H1 (cell line): ENCODE results near the gene FAM83C. TPM values are rescaled to one million over a fixed set of nuclear protein-coding genes. Genes with fewer than 3 reads are reported as not detected.

ENCODE experiments used
- CEBPB ChIP-seq: IDR thresholded peaks from 2 replicates; pipeline ENCODE4 v1.6.1; 2012; ENCODE audit warnings: low read depth, low read length
- RFX5 ChIP-seq: IDR thresholded peaks from 2 replicates; pipeline ENCODE4 v1.6.1; 2011; ENCODE audit warnings: low read depth, low read length, improper control_type of control experiment, borderline replicate concordance
- SP1 ChIP-seq: IDR thresholded peaks from 2 replicates; pipeline ENCODE4 v1.6.1; 2011; ENCODE audit warnings: low read depth, low read length
- ZNF274 ChIP-seq: IDR thresholded peaks from 2 replicates; pipeline ENCODE4 v1.7.0; 2012; ENCODE audit warnings: low read length, borderline replicate concordance; ENCODE audit errors: extremely low read depth
- polyA plus RNA-seq, 7 experiments: library from polyadenylated mRNA; depleted of rRNA in 3 of 7; stranded (reverse) in 5 of 7; unstranded in 2 of 7; fragments of >200 nt in 5 of 7; fragments of 200-250 nt in 2 of 7; gene quantifications; 1 replicate in 5 of 7; 2 replicates in 1 of 7; 4 replicates in 1 of 7; pipeline versions ENCODE4 v1.2.1 to v1.2.3, GENCODE V29; 2011 to 2013; ENCODE audit warnings: missing spikeins in 2 of 7, mixed read lengths in 2 of 7
- total RNA-seq: library from RNA; stranded (reverse); fragmentation: NEBNext Ultra II Directional; extraction: Animal tissue kit (Norgen Biotek cat#: 25700); gene quantifications from 2 replicates; pipeline ENCODE4 v1.2.1, GENCODE V29; 2021

Gene FAM83C
- total and polyA plus RNA-seq, 2 of the 8 experiments (the other 6 are each of a cell fraction or from before 2014, with no cell fraction given) = not detected

GRCh38 chr20:35252037-35252461 lies 40.2 kb downstream of the FAM83C start (continued):
- TF ChIP-seq ZNF274 (no peak), RFX5 (no peak), CEBPB (no peak), SP1 (no peak)
